Hepatocyte (in vitro differentiated cells): ENCODE results near the gene RETSAT. TPM values are rescaled to one million over a fixed set of nuclear protein-coding genes. Genes with fewer than 3 reads are reported as not detected.
A peak's percentile ranks its signal among the peaks of the same experiment; 100 is the strongest.
"Not testable (repeated sequence)": the region's sequence is repeated elsewhere in the genome, so short reads cannot be mapped to it uniquely, and the experiment has no call there.

Experiments
- DNase-seq: peaks from one replicate; pipeline ENCODE4 v3.0.0-alpha.2; 2016; ENCODE audit warnings: low spot score
- H2AFZ ChIP-seq: fragments of 200-600 bp; sonication (generic); 2 replicates; pipeline ENCODE4 v1.6.0; 2016; ENCODE audit warnings: antibody characterized with exemption, mild to moderate bottlenecking
- H3K27ac ChIP-seq: fragments of 200-600 bp; sonication (generic); 2 replicates; pipeline ENCODE4 v1.5.1; 2016; ENCODE audit warnings: mild to moderate bottlenecking
- H3K27me3 ChIP-seq: fragments of 200-600 bp; sonication (generic); 2 replicates; pipeline ENCODE4 v1.6.1; 2016
- H3K36me3 ChIP-seq: fragments of 200-600 bp; sonication (generic); replicated peaks from 2 replicates; pipeline ENCODE4 v1.5.1; 2016; ENCODE audit warnings: low read depth; ENCODE audit not compliant: insufficient read depth
- H3K4me1 ChIP-seq: fragments of 200-600 bp; sonication (generic); 2 replicates; pipeline ENCODE4 v1.5.1; 2016; ENCODE audit warnings: mild to moderate bottlenecking, moderate library complexity; ENCODE audit not compliant: insufficient read depth
- H3K4me2 ChIP-seq: fragments of 200-600 bp; sonication (generic); 2 replicates; pipeline ENCODE4 v1.6.0; 2016
- H3K4me3 ChIP-seq: fragments of 200-600 bp; sonication (generic); 2 replicates; pipeline ENCODE4 v1.5.1; 2016; ENCODE audit warnings: mild to moderate bottlenecking
- H3K79me2 ChIP-seq: fragments of 200-600 bp; sonication (generic); 2 replicates; pipeline ENCODE4 v1.6.0; 2017; ENCODE audit warnings: mild to moderate bottlenecking
- H3K9me2 ChIP-seq: fragments of 200-600 bp; sonication (generic); replicated peaks from 2 replicates; pipeline ENCODE4 v1.6.0; 2017; ENCODE audit warnings: mild to moderate bottlenecking; ENCODE audit not compliant: insufficient read depth
- H3K9me3 ChIP-seq: fragments of 200-600 bp; sonication (generic); 2 replicates; pipeline ENCODE4 v1.5.1; 2016; ENCODE audit warnings: low read depth, mild to moderate bottlenecking
- H4K20me1 ChIP-seq: fragments of 200-600 bp; sonication (generic); 2 replicates; pipeline ENCODE4 v1.6.0; 2016; ENCODE audit warnings: mild to moderate bottlenecking; ENCODE audit not compliant: insufficient read depth, poor library complexity, severe bottlenecking
- EZH2 ChIP-seq: fragments of 200-600 bp; sonication (generic); IDR thresholded peaks from 2 replicates; pipeline ENCODE4 v1.6.1; 2016; ENCODE audit warnings: antibody characterized with exemption, mild to moderate bottlenecking, borderline replicate concordance
- EZH2phosphoT487 ChIP-seq: fragments of 200-600 bp; sonication (generic); IDR thresholded peaks from one replicate; pipeline ENCODE4 v1.6.1; 2018; ENCODE audit warnings: antibody characterized with exemption, mild to moderate bottlenecking, low read depth, moderate library complexity; ENCODE audit not compliant: unreplicated experiment, severe bottlenecking
- WGBS: methylation state at CpG from one replicate; pipeline ENCODE4 v1.1.6; 2016; ENCODE audit warnings: low lambda C conversion rate; ENCODE audit errors: missing lambda C conversion rate; 5-methylcytosine and 5-hydroxymethylcytosine counted together
- polyA plus RNA-seq: library from polyadenylated mRNA; unstranded; fragments of >200 nt; fragmentation: Nextera tagmentation; extraction: Ambion mirVana; gene quantifications from 2 replicates; pipeline ENCODE4 v1.2.1, GENCODE V29; 2016
- total RNA-seq: library from RNA; depleted of rRNA; stranded (reverse); fragments of >200 nt; gene quantifications from 2 replicates; pipeline ENCODE4 v1.2.3, GENCODE V29; 2014
- TF ChIP-seq, protein P1 (sequence below): fragments of 200-600 bp; sonication (generic); IDR thresholded peaks from 2 replicates; pipeline ENCODE4 v1.5.1; 2016; ENCODE audit warnings: antibody characterized with exemption, mild to moderate bottlenecking; ENCODE audit not compliant: poor library complexity

The RETSAT gene
- total and polyA plus RNA-seq, 2 experiments from 2014 or later: 24.7 to 58.5 TPM

DNA sequence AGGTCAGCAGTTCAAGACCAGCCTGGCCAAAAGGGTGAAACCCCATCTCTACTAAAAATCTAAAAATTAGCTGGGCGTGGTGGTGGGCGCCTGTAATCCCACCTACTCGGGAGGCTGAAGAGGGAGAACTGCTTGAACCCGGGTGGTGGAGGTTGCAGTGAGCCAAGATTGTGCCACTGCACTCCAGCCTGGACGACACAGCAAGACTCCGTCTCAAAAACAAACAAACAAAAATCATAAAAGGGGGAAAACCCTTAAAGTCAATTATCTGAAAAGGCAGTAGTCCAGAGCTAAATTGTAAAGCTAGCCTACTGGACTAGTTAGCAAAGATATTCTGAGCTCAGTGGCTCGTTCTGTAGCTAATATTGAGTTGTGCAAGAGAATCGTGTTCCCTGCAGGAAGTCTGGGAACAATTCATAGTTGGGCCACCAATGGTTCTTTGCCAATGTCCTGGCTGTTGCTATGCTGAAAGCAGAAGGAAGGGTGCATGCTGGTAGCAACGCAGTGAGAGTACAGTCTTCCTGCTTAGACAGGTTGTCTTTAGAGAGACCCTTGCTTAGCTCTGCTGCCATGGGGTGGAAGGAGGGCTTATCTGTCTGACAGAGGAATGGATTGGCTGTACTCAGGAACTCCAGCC is 30.9 kb downstream of the RETSAT start:
- H3K4me3 ChIP-seq: no peak overlapping the region
- TF ChIP-seq EZH2: no peak
- TF ChIP-seq, protein P1, sequence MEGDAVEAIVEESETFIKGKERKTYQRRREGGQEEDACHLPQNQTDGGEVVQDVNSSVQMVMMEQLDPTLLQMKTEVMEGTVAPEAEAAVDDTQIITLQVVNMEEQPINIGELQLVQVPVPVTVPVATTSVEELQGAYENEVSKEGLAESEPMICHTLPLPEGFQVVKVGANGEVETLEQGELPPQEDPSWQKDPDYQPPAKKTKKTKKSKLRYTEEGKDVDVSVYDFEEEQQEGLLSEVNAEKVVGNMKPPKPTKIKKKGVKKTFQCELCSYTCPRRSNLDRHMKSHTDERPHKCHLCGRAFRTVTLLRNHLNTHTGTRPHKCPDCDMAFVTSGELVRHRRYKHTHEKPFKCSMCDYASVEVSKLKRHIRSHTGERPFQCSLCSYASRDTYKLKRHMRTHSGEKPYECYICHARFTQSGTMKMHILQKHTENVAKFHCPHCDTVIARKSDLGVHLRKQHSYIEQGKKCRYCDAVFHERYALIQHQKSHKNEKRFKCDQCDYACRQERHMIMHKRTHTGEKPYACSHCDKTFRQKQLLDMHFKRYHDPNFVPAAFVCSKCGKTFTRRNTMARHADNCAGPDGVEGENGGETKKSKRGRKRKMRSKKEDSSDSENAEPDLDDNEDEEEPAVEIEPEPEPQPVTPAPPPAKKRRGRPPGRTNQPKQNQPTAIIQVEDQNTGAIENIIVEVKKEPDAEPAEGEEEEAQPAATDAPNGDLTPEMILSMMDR: no peak
- TF ChIP-seq EZH2phosphoT487: no peak
- 95% methylated on average over 9 of the region's 9 CpGs for WGBS
- no peak for DNase-seq
- no peaks in the 10 kb centered on the region for H3K36me3 ChIP-seq
- H3K27me3 ChIP-seq: no peaks in the 10 kb centered on the region
- no peaks in the 10 kb centered on the region for H3K9me2 ChIP-seq
- H3K4me1 ChIP-seq: peaks cover 19% of the 10 kb centered on the region
- H3K4me2 ChIP-seq: peak overlapping the region; percentile 95
- H2AFZ ChIP-seq: no peak overlapping the region
- H3K27ac ChIP-seq: peak overlapping the region; percentile 37
- H3K9me3 ChIP-seq: no peaks in the 10 kb centered on the region
- H3K79me2 ChIP-seq: peaks cover 75% of the 10 kb centered on the region
- H4K20me1 ChIP-seq: peaks cover 21% of the 10 kb centered on the region

DNA sequence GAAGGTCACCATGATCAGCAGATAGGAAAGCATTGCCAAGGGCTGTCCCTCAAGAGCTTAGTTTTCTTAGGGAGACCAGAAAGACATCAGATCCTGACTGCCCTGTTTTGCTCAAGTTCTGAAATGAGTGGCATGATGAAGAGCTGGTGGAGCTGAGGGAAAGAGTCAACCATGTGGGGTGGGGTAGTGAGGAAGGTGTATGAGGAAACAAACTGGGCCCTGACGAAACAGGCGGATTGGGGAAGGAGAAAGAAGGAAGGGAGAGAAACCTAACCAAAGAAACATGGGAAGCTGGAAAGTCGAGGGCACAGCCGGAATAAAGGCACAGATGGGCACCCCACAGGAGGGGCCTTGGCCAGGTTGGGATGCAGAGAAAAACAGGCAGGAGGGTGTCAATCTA is 34.5 kb downstream of the RETSAT start:
- Histone ChIP-seq H3K9me2 (no peaks in the 10 kb centered on the region), H3K4me2 (no peak overlapping the region), H2AFZ (no peak overlapping the region), H3K27me3 (no peaks in the 10 kb centered on the region), H4K20me1 (peaks cover 6% of the 10 kb centered on the region), H3K4me3 (no peak overlapping the region), H3K27ac (no peak overlapping the region), H3K36me3 (no peaks in the 10 kb centered on the region), H3K4me1 (peaks cover 10% of the 10 kb centered on the region), H3K79me2 (peaks cover 54% of the 10 kb centered on the region), H3K9me3 (no peaks in the 10 kb centered on the region)
- 99% methylated on average over 4 of the region's 4 CpGs for WGBS
- TF ChIP-seq EZH2 (no peak), EZH2phosphoT487 (no peak)
- TF ChIP-seq, protein P1: no peak
- no peak for DNase-seq

DNA sequence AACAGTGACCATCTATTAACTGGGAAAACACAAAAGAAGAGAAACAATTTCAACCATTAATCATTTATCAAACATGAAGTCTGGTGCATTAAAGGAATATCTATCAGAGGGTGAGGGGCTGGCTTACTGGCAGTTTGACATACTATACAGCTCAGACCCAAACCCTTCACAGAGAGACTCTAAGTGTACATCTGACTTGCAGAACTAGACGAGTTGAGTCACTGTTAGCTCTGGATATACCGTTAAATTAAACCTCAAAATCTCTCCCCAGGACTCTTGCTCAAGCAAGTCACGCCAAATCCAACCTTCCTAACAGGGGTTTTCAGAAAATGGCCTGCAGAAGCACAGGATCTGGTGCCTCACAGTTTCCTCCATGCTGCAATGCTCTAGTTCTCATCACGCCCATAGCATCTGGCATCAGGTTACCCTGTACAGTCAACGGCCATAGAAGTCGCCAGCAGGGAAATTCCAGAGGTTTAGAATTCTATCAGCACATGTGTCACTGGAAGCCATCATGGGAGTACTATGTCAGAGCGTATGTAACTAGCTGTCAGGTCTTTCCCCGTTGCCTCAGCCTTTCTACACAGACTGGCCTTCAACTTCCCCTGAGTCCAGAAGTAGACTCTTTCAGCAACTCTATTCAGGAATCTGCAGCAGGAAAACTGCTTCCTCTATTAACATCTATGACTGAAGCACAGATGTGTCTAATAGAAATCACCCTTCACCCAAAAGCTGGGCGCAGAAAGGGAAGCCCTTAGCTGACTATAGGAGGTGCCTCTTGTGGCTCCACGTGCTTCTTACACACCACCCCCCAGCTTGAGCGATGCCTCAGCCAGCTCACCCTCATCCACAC is 35.9 kb downstream of the RETSAT start:
- Histone ChIP-seq H3K27ac (peak overlapping the region; percentile 44), H3K9me3 (no peaks in the 10 kb centered on the region), H2AFZ (no peak overlapping the region), H3K4me3 (no peak overlapping the region), H3K36me3 (no peaks in the 10 kb centered on the region), H4K20me1 (peaks cover 6% of the 10 kb centered on the region), H3K79me2 (peaks cover 46% of the 10 kb centered on the region), H3K4me1 (peaks cover 4% of the 10 kb centered on the region), H3K27me3 (no peaks in the 10 kb centered on the region), H3K4me2 (peak overlapping the region; percentile 44), H3K9me2 (no peaks in the 10 kb centered on the region)
- 62% methylated on average over 11 of the region's 11 CpGs for WGBS
- DNase-seq: peak; percentile 69
- TF ChIP-seq EZH2phosphoT487 (no peak), EZH2 (no peak)
- TF ChIP-seq, protein P1: no peak

DNA sequence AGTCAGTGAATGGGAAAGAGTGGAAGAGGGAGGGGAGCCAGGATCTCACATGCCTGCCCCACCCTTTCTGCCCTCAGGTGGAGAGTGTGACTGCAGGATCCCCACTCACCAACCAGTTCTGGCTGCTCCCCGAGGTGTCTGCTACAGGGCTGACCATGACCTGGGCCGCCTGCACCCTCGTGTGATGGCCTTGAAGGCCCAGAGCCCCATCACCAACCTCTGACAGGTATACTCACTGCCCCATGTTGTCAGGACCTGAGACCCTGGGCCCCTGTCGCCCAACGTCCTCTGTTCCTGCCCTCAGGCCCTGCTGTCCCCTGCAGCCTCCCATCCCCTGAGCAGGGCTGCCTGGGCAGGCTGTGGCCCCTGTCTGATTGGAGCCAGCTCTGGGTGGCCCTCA is 38.4 kb downstream of the RETSAT start:
- not testable (repeated sequence) for H3K9me3 ChIP-seq, H3K36me3 ChIP-seq, H3K4me1 ChIP-seq, H3K27me3 ChIP-seq, H3K4me3 ChIP-seq, H3K9me2 ChIP-seq, H4K20me1 ChIP-seq, H3K27ac ChIP-seq, H3K4me2 ChIP-seq, DNase-seq, H2AFZ ChIP-seq
- H3K79me2 ChIP-seq: peaks cover 20% of the 10 kb centered on the region
- 79% methylated on average over 5 of the region's 5 CpGs for WGBS
